Ovary (tissue), 9 donors: Measurements from ENCODE around the gene CD244. TPM values are rescaled to one million over a fixed set of nuclear protein-coding genes. Genes with fewer than 3 reads are reported as not detected.

Experiments
- DNase-seq, 5 donors: peaks; one replicate each; pipeline ENCODE4 v3.0.0-alpha.2; 2019 to 2020
- H3K27ac ChIP-seq, 2 donors: fragments of 200-600 bp; one replicate each; pipeline versions ENCODE4 v1.5.1 to v1.8.0; 2019 to 2022
- H3K27me3 ChIP-seq: fragments of 200-600 bp; one replicate; pipeline ENCODE4 v1.8.0; 2022
- H3K36me3 ChIP-seq: fragments of 200-600 bp; sonication (generic); one replicate; pipeline ENCODE4 v1.5.1; 2019
- H3K4me1 ChIP-seq: one replicate; pipeline ENCODE4 v1.8.1; 2013; ENCODE audit warnings: mild to moderate bottlenecking, moderate library complexity; ENCODE audit not compliant: insufficient read depth
- H3K4me3 ChIP-seq: fragments of 200-600 bp; sonication (generic); one replicate; pipeline ENCODE4 v1.5.1; 2017
- H3K9me3 ChIP-seq, 2 donors: fragments of 200-600 bp in 1 of 2; sonication (generic) in 1 of 2; one replicate each; pipeline versions ENCODE4 v1.5.1 to v1.8.1; 2013 to 2019; ENCODE audit warnings: mild to moderate bottlenecking in 1 of 2, moderate library complexity in 1 of 2
- CTCF ChIP-seq, 3 donors: fragments of 450-650 bp in 2 of 3; fragments of 200-600 bp in 1 of 3; IDR thresholded peaks; one replicate each; pipeline versions ENCODE4 v1.5.1 to v1.8.0; 2016 to 2022; ENCODE audit warnings: antibody characterized with exemption in 3 of 3, mild to moderate bottlenecking in 1 of 3
- EP300 ChIP-seq: sonication (generic); formaldehyde crosslinking; IDR thresholded peaks from one replicate; pipeline ENCODE4 v1.6.1; 2017; ENCODE audit warnings: antibody characterized with exemption
- POLR2A ChIP-seq: fragments of 450-650 bp; IDR thresholded peaks from one replicate; pipeline ENCODE4 v1.6.1; 2017; ENCODE audit warnings: antibody characterized with exemption, mild to moderate bottlenecking, moderate library complexity
- WGBS, 3 donors: extraction: QIAGEN DNeasy Blood & Tissue Kit in 1 of 3; methylation state at CpG; one replicate each; pipeline versions ENCODE4 v1.1.5 to v1.1.7; 2013 to 2017; 5-methylcytosine and 5-hydroxymethylcytosine counted together
- intact Hi-C, 4 donors: fragments of 100-400 bp; cut with DNase I; formaldehyde crosslinking; loops; one replicate each; pipeline versions ENCODE4 v1.11.0 to v1.15.1; 2022 to 2023
- polyA plus RNA-seq, 2 donors: library from polyadenylated mRNA; stranded (reverse); fragments of 200-250 nt in 1 of 2; fragments of 350-450 nt in 1 of 2; fragmentation: Illumina TruSeq in 1 of 2; extraction: RNeasy Lipid Tissue Mini Kit (QIAGEN cat#74804) in 1 of 2; gene quantifications; one replicate each; pipeline ENCODE4 v1.2.3, GENCODE V29; 2013 to 2014
- total RNA-seq, 7 donors: library from RNA; depleted of rRNA in 2 of 7; stranded (reverse); fragments of >200 nt in 2 of 7; fragmentation: NEBNext Ultra II Directional in 3 of 7; extraction: Animal tissue kit (Norgen Biotek cat#: 25700) in 3 of 7; gene quantifications; one replicate each; pipeline versions ENCODE4 v1.1.0 to v1.2.4, GENCODE V29; 2016 to 2023
- donor health status: DM: no; HTN: no; CAD: no; lungs with moderate emphysema.
- donor health status: DM: no; HTN: no; CAD: no.
- donor health status: Bipolar disorder and iron deficiency.
- donor health status: DM: yes; HTN: yes; CAD: no.
- donor health status: DM: no; HTN: no; CAD: no.
- donor health status: DM: yes; HTN: yes; CAD: no.

CD244 gene
- total and polyA plus RNA-seq, 9 donors = 0.45 to 3.1 (median 0.60) TPM

GRCh38 chr1:160808289-160808688 is 54.4 kb downstream of the CD244 start:
- Histone ChIP-seq H3K36me3 (no peaks in the 10 kb centered on the region), H3K27me3 (no peaks in the 10 kb centered on the region), H3K27ac (no peak overlapping the region), H3K4me1 (no peaks in the 10 kb centered on the region), H3K9me3 (no peaks in the 10 kb centered on the region), H3K4me3 (no peak overlapping the region)
- no peak for DNase-seq
- intact Hi-C loops = no loop called here
- 85 to 93% (median 92%) methylated on average over 3 of the region's 3 CpGs for WGBS, 3 donors
- TF ChIP-seq CTCF (IDR thresholded peaks at IDR 0.05) (no peak), POLR2A (no peak), EP300 (no peak)

- intact Hi-C loops = no loop called here
- TF ChIP-seq EP300 = no peak
- no peak for TF ChIP-seq POLR2A
- TF ChIP-seq CTCF (IDR thresholded peaks at IDR 0.05) = no peak
- no peak for DNase-seq
- no peaks in the 10 kb centered on the region for H3K27me3 ChIP-seq
- H3K36me3 ChIP-seq = no peaks in the 10 kb centered on the region
- WGBS, 3 donors = 91 to 100% (median 96%) methylated on average over 2 of the region's 2 CpGs
- no peak overlapping the region for H3K4me3 ChIP-seq
- no peak overlapping the region for H3K27ac ChIP-seq
- no peaks in the 10 kb centered on the region for H3K4me1 ChIP-seq
- no peaks in the 10 kb centered on the region for H3K9me3 ChIP-seq
These were observed 54.9 kb downstream of the CD244 start for GRCh38 chr1:160807738-160808137.

GRCh38 chr1:160807247-160807646 is 55.4 kb downstream of the CD244 start:
- no peak for DNase-seq
- 86 to 89% (median 88%) methylated on average over 3 of the region's 3 CpGs for WGBS, 3 donors

GRCh38 chr1:160806784-160807183 is 55.9 kb downstream of the CD244 start:
- intact Hi-C loops = no loop called here
- H3K4me1 ChIP-seq = no peaks in the 10 kb centered on the region
- no peak for TF ChIP-seq EP300
- H3K4me3 ChIP-seq = no peak overlapping the region
- no peaks in the 10 kb centered on the region for H3K9me3 ChIP-seq
- no peak overlapping the region for H3K27ac ChIP-seq
- no peaks in the 10 kb centered on the region for H3K36me3 ChIP-seq
- no peaks in the 10 kb centered on the region for H3K27me3 ChIP-seq
- DNase-seq = no peak

More at GRCh38 chr1:160807247-160807646, 55.4 kb downstream of the CD244 start:
- Histone ChIP-seq H3K4me3 (no peak overlapping the region), H3K27ac (no peak overlapping the region), H3K27me3 (no peaks in the 10 kb centered on the region), H3K36me3 (no peaks in the 10 kb centered on the region), H3K4me1 (no peaks in the 10 kb centered on the region), H3K9me3 (no peaks in the 10 kb centered on the region)
- no peak for TF ChIP-seq CTCF (IDR thresholded peaks at IDR 0.05)
- TF ChIP-seq POLR2A = no peak
- no peak for TF ChIP-seq EP300
- intact Hi-C loops = no loop called here

- no peak for DNase-seq
- WGBS, 3 donors = 68 to 80% (median 76%) methylated on average over 1 of the region's 1 CpG
- Histone ChIP-seq H3K4me3 (no peak overlapping the region), H3K36me3 (no peaks in the 10 kb centered on the region), H3K27ac (no peak overlapping the region), H3K27me3 (no peaks in the 10 kb centered on the region), H3K4me1 (no peaks in the 10 kb centered on the region), H3K9me3 (no peaks in the 10 kb centered on the region)
- no peak for TF ChIP-seq EP300
- no peak for TF ChIP-seq POLR2A
- no peak for TF ChIP-seq CTCF (IDR thresholded peaks at IDR 0.05)
- intact Hi-C loops = no loop called here
These were observed 56.5 kb downstream of the CD244 start for GRCh38 chr1:160806109-160806665.
